HG03571 (cell line): ENCODE measurements around the gene SLC25A26.
"Not testable (repeated sequence)": the region's sequence is repeated elsewhere in the genome, so short reads cannot be mapped to it uniquely, and the experiment has no call there.

ENCODE experiments used
- ATAC-seq: cut with Tn5 transposase; IDR thresholded peaks from one replicate; pipeline ENCODE4 v1.9.1; 2021; ENCODE audit not compliant: unreplicated experiment

SLC25A26 gene

GRCh38 chr3:66406163-66406562, 185.4 kb downstream of the SLC25A26 start:
- no peak for ATAC-seq

- no peak for ATAC-seq
These were observed 186.2 kb downstream of the SLC25A26 start for GRCh38 chr3:66406831-66407610.

- ATAC-seq, result no peak
These were observed 186.9 kb downstream of the SLC25A26 start for GRCh38 chr3:66407611-66408218.

GRCh38 chr3:66409771-66410754, 189.3 kb downstream of the SLC25A26 start:
- no peak for ATAC-seq

GRCh38 chr3:66410976-66411375, 190.2 kb downstream of the SLC25A26 start:
- no peak for ATAC-seq

GRCh38 chr3:66411474-66411873, 190.7 kb downstream of the SLC25A26 start:
- ATAC-seq, result no peak

GRCh38 chr3:66411961-66412887, 191.4 kb downstream of the SLC25A26 start:
- ATAC-seq, result no peak

GRCh38 chr3:66413151-66413751, 192.4 kb downstream of the SLC25A26 start:
- no peak for ATAC-seq

- ATAC-seq, result no peak
These were observed 194.0 kb downstream of the SLC25A26 start for GRCh38 chr3:66414846-66415245.

- no peak for ATAC-seq
These were observed 195.1 kb downstream of the SLC25A26 start for GRCh38 chr3:66415867-66416428.

GRCh38 chr3:66416556-66417304, 195.9 kb downstream of the SLC25A26 start:
- ATAC-seq, result no peak

- ATAC-seq, result no peak
These were observed 197.7 kb downstream of the SLC25A26 start for GRCh38 chr3:66418475-66418931.

GRCh38 chr3:66419036-66419435, 198.2 kb downstream of the SLC25A26 start:
- ATAC-seq, result no peak

GRCh38 chr3:66421144-66421543, 200.3 kb downstream of the SLC25A26 start:
- ATAC-seq, result not testable (repeated sequence)

- not testable (repeated sequence) for ATAC-seq
These were observed 201.1 kb downstream of the SLC25A26 start for GRCh38 chr3:66421893-66422292.

GRCh38 chr3:66423791-66424190, 203.0 kb downstream of the SLC25A26 start:
- no peak for ATAC-seq

- no peak for ATAC-seq
These were observed 204.2 kb downstream of the SLC25A26 start for GRCh38 chr3:66425032-66425431.

- no peak for ATAC-seq
These were observed 204.8 kb downstream of the SLC25A26 start for GRCh38 chr3:66425576-66426114.
